OCI-LY1 (cell line): ENCODE measurements around the gene MGA.

Experiments
- CTCF ChIP-seq: fragments of 200-600 bp; sonication (generic), shearing (Covaris generic); IDR thresholded peaks from 2 replicates; pipeline ENCODE4 v1.5.1; 2017; ENCODE audit warnings: mild to moderate bottlenecking, antibody characterized with exemption, low read length, moderate library complexity, mixed read lengths
- EZH2 ChIP-seq: fragments of 200-600 bp; sonication (generic), shearing (Covaris generic); IDR thresholded peaks from 2 replicates; pipeline ENCODE4 v1.8.0; 2017; ENCODE audit warnings: borderline replicate concordance, mixed run types, mild to moderate bottlenecking, antibody characterized with exemption, low read length, moderate library complexity, mixed read lengths

GRCh38 chr15:41650806-41651205 is 9.4 kb upstream of the MGA start:
- TF ChIP-seq EZH2 (no peak), CTCF (no peak)
